AG04450 (cell line): Measurements from ENCODE around the gene PLPP6. TPM values are rescaled to one million over a fixed set of nuclear protein-coding genes. Genes with fewer than 3 reads are reported as not detected.

Experiments used
- CTCF ChIA-PET: fragments of 300-600, 350-600 bp; formaldehyde crosslinking; extraction: SDS; loops from one replicate; lab custom pipeline; 2022; ENCODE audit warnings: antibody characterized with exemption, inconsistent platforms; lab: Charles Lee
- POLR2A ChIA-PET: fragments of 350-600 bp; formaldehyde crosslinking; extraction: SDS; loops from one replicate; lab custom pipeline; 2021; ENCODE audit warnings: antibody characterized with exemption, inconsistent platforms; lab: Yijun Ruan, JAX
- DNase-seq: peaks from one replicate; pipeline ENCODE4 v3.0.0-alpha.2; 2011; ENCODE audit warnings: low read depth, low spot score
- H3K27ac ChIP-seq: one replicate; pipeline ENCODE4 v1.5.1; 2012; ENCODE audit warnings: low read depth, low read length, control low read depth
- H3K27me3 ChIP-seq: one replicate; pipeline ENCODE4 v1.6.0; 2012; ENCODE audit warnings: low read length; ENCODE audit not compliant: control insufficient read depth, insufficient read depth
- H3K4me3 ChIP-seq: 2 replicates; pipeline ENCODE4 v1.5.1; 2011; ENCODE audit warnings: mild to moderate bottlenecking, low read depth, low read length, control low read depth
- H3K9me3 ChIP-seq: 2 replicates; pipeline ENCODE4 v1.5.1; 2012; ENCODE audit warnings: low read length; ENCODE audit not compliant: control insufficient read depth, insufficient read depth
- polyA plus RNA-seq: library from polyadenylated mRNA; depleted of rRNA; stranded (reverse); fragments of >200 nt; gene quantifications from 2 replicates; pipeline ENCODE4 v1.2.3, GENCODE V29; 2011
- TF ChIP-seq, protein P1 (sequence below): IDR thresholded peaks from 2 replicates; pipeline ENCODE4 v1.5.1; 2011; ENCODE audit warnings: low read depth, low read length, control low read depth, inconsistent platforms

The PLPP6 gene
- polyA plus RNA-seq, 1 experiment: 12.1 TPM

GRCh38 chr9:4638968-4639367 lies 23.1 kb upstream of the PLPP6 start:
- TF ChIP-seq, protein P1, sequence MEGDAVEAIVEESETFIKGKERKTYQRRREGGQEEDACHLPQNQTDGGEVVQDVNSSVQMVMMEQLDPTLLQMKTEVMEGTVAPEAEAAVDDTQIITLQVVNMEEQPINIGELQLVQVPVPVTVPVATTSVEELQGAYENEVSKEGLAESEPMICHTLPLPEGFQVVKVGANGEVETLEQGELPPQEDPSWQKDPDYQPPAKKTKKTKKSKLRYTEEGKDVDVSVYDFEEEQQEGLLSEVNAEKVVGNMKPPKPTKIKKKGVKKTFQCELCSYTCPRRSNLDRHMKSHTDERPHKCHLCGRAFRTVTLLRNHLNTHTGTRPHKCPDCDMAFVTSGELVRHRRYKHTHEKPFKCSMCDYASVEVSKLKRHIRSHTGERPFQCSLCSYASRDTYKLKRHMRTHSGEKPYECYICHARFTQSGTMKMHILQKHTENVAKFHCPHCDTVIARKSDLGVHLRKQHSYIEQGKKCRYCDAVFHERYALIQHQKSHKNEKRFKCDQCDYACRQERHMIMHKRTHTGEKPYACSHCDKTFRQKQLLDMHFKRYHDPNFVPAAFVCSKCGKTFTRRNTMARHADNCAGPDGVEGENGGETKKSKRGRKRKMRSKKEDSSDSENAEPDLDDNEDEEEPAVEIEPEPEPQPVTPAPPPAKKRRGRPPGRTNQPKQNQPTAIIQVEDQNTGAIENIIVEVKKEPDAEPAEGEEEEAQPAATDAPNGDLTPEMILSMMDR: no peak
- CTCF ChIA-PET: interaction anchor here (1.2 to 1.6 kb wide), 3 partner anchors 11 to 35 kb away, joined by 3 to 8 read pairs (median 5); partner anchors contain the start of gene PLPP6
- Histone ChIP-seq H3K27me3 (no peaks in the 10 kb centered on the region), H3K4me3 (no peak overlapping the region), H3K9me3 (no peaks in the 10 kb centered on the region), H3K27ac (no peak overlapping the region)
- POLR2A ChIA-PET: no interaction called here
- no peak for DNase-seq

GRCh38 chr9:4639420-4639819 lies 22.7 kb upstream of the PLPP6 start:
- Histone ChIP-seq H3K9me3 (no peaks in the 10 kb centered on the region), H3K27ac (no peak overlapping the region), H3K4me3 (no peak overlapping the region), H3K27me3 (no peaks in the 10 kb centered on the region)
- CTCF ChIA-PET: interaction anchor here (1.0 to 1.6 kb wide), 5 partner anchors 11 to 260 kb away, joined by 3 to 8 read pairs (median 3); partner anchors contain the start of gene PLPP6
- no peak for DNase-seq
- POLR2A ChIA-PET: no interaction called here
- TF ChIP-seq, protein P1: no peak

GRCh38 chr9:4640027-4640426 lies 22.1 kb upstream of the PLPP6 start:
- CTCF ChIA-PET: interaction anchor here (0.6 to 1.6 kb wide), 8 partner anchors 10 to 1782 kb away, joined by 3 to 8 read pairs (median 4); partner anchors contain the start of gene PLPP6
- TF ChIP-seq, protein P1: peak; percentile 42
- no peak overlapping the region for H3K27ac ChIP-seq
- no peaks in the 10 kb centered on the region for H3K27me3 ChIP-seq
- no peak overlapping the region for H3K4me3 ChIP-seq
- DNase-seq: no peak
- POLR2A ChIA-PET: no interaction called here
- H3K9me3 ChIP-seq: no peaks in the 10 kb centered on the region

DNA sequence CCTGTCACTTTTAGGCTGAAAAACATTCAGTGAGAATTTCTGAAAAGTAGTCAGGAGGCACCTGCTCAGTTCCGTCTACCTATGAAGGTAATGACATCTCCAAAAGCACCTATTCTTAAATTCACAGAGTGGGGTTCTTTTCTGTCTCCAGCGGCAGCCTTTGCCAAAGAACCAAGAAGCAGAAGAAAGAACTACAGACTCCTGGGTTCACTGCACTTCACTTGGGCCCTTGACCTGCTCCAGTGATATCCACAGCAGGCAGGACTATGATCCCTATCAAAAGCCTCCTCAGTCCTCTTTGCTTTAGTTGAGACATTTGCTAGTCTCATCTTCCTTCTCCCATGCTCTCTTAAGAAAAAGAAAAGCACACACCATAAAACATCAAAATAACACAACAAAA lies 19.7 kb upstream of the PLPP6 start:
- ChIA-PET POLR2A (no interaction called here), CTCF (no interaction called here)

GRCh38 chr9:4654084-4654483 lies 8.0 kb upstream of the PLPP6 start:
- no peak overlapping the region for H3K27ac ChIP-seq
- ChIA-PET POLR2A (no interaction called here), CTCF (no interaction called here)
- TF ChIP-seq, protein P1: no peak
- H3K4me3 ChIP-seq: no peak overlapping the region
- peaks cover 3% of the 10 kb centered on the region for H3K27me3 ChIP-seq
- no peak for DNase-seq
- H3K9me3 ChIP-seq: no peaks in the 10 kb centered on the region

More for the DNA sequence above, 19.7 kb upstream of the PLPP6 start:
- H3K9me3 ChIP-seq: no peaks in the 10 kb centered on the region
- no peak overlapping the region for H3K4me3 ChIP-seq
- TF ChIP-seq, protein P1: no peak
- no peaks in the 10 kb centered on the region for H3K27me3 ChIP-seq
- DNase-seq: no peak
- H3K27ac ChIP-seq: no peak overlapping the region
